ENCODE data around the gene TM4SF18. TPM values are rescaled to one million over a fixed set of nuclear protein-coding genes. Genes with fewer than 3 reads are reported as not detected.

The TM4SF18 gene
- polyA plus RNA-seq, 1 of the 3 experiments (the other 2 are of a cell fraction): 0.30 TPM

GRCh38 chr3:149271669-149272068, 61.8 kb downstream of the TM4SF18 start:
- Histone ChIP-seq H3F3A (replicated peaks; ENCODE audit: insufficient read depth) (no peaks in the 10 kb centered on the region), H3K79me2 (ENCODE audit: insufficient read depth) (no peaks in the 10 kb centered on the region), H3K9me2 (no peaks in the 10 kb centered on the region), H3K9me3 (no peaks in the 10 kb centered on the region), H3K4me3 (ENCODE audit: low read depth in 2 of 2, low read length in 1 of 2) (no peak overlapping the region), H3K9ac (no peak overlapping the region), H3K27me3 (ENCODE audit: insufficient read depth) (no peaks in the 10 kb centered on the region), H2AFZ (ENCODE audit: low read depth) (no peak overlapping the region), H3K36me3 (replicated peaks in 1 of 2; ENCODE audit: control insufficient read depth in 1 of 2, insufficient read depth in 2 of 2, low read length in 1 of 2) (no peaks in the 10 kb centered on the region), H3K27ac (ENCODE audit: low read depth in 2 of 2, low read length in 1 of 2) (no peak overlapping the region), H4K20me1 (ENCODE audit: insufficient read depth) (no peaks in the 10 kb centered on the region), H3K4me1 (ENCODE audit: control insufficient read depth in 1 of 2, insufficient read depth in 2 of 2, low read depth in 1 of 2, low read length in 1 of 2) (0 out of 4 replicates have a peak, but pooled peaks cover 0 to 4% of the 10 kb centered on the region in 2 experiments), H3K4me2 (no peak overlapping the region)
- no peak for DNase-seq
- TF ChIP-seq RAD21 (IDR thresholded peaks at IDR 0.05; ENCODE audit: low read length) (no peak), NRF1 (IDR thresholded peaks at IDR 0.05; ENCODE audit: low read depth, low read length) (no peak), MEF2A (IDR thresholded peaks at IDR 0.05; ENCODE audit: borderline replicate concordance, low read depth) (no peak), EP300 (IDR thresholded peaks at IDR 0.05; ENCODE audit: borderline replicate concordance in 1 of 2, low read depth in 1 of 2, low read length in 1 of 2) (no peak), RCOR1 (IDR thresholded peaks at IDR 0.05; ENCODE audit: low read length) (no peak), FOXM1 (IDR thresholded peaks at IDR 0.05; ENCODE audit: low read depth) (no peak), USF1 (IDR thresholded peaks at IDR 0.05; ENCODE audit: borderline replicate concordance, low read depth) (no peak), REST (IDR thresholded peaks at IDR 0.05; ENCODE audit: low read depth, low read length) (no peak), POLR2AphosphoS5 (IDR thresholded peaks at IDR 0.05; ENCODE audit: low read depth, low read length) (no peak), MXI1 (IDR thresholded peaks at IDR 0.05; ENCODE audit: low read depth, low read length) (no peak), GATA2 (CRISPR knock-in tag; IDR thresholded peaks at IDR 0.05) (no peak), MAX (IDR thresholded peaks at IDR 0.05; ENCODE audit: low read depth) (no peak), SMC3 (IDR thresholded peaks at IDR 0.05; ENCODE audit: low read depth, low read length) (no peak), EZH2phosphoT487 (IDR thresholded peaks at IDR 0.05; ENCODE audit: borderline replicate concordance, low read depth) (no peak), TCF12 (IDR thresholded peaks at IDR 0.05) (no peak), YY1 (IDR thresholded peaks at IDR 0.05; ENCODE audit: low read depth) (no peak)
- ChIA-PET POLR2A (no interaction called here), CTCF (interaction anchor here (0.6 to 6.4 kb wide), 5 partner anchors 55 to 316 kb away, joined by 3 to 126 read pairs (median 3); no protein-coding TSS in a partner anchor)
- 94% methylated on average over 6 of the region's 6 CpGs for WGBS (ENCODE audit: low lambda C conversion rate)
